ENCODE measurements around the gene GPR35.

DNA sequence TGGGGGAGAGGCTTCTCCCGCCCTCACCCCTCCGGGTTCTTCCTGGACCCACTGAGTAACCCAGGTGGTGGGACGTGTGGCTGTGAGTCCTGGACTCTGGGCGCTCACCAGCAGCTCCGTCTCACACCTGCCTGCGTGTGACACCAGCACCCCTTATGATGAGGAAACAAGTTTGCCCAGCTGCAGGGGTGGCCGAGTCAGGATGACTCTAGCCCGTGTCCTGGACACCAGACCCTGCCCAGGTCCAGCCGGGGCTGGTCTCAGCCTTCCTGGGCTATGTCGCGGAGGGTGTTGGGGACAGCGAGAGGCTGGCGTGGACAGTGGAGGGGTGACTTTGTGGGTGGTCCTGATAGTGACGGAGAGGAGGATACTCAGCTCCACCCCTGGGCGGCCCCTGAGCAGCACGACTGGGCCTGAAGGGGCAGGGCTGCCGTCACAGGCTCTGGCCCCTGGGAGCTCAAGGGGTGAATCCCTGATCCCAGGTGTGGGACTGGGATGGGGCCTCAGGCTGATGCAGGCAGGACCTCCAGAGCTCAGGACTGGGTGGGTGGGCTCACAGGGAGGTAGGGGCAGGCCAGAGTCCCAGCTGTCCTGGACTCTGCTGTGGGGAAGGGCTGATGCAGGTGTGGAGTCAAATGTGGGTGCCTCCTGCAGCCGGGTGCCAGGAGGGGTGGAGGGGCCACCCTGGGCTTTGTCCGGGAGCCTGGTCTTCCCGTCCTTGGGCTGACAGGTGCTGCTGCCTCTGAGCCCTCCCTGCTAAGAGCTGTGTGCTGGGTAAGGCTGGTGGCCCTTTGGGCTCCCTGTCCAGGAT is 3.7 kb downstream of the GPR35 start:
- no peak for TF ChIP-seq CTCF (IDR thresholded peaks at IDR 0.05 in 2 of 3, conservative IDR thresholded peaks at IDR 0.05 in 1 of 3; ENCODE audit: borderline replicate concordance in 1 of 3, insufficient read depth in 1 of 3, low read depth in 2 of 3, low read length in 2 of 3)
- no peak for TF ChIP-seq POLR2AphosphoS5 (IDR thresholded peaks at IDR 0.05; ENCODE audit: low read depth, low read length)
- no peak for TF ChIP-seq EZH2 (IDR thresholded peaks at IDR 0.05)
- no peak for TF ChIP-seq SP1 (IDR thresholded peaks at IDR 0.05; ENCODE audit: low read depth)
- TF ChIP-seq CEBPB (IDR thresholded peaks at IDR 0.05; ENCODE audit: low read depth), result no peak
- no peak for TF ChIP-seq RAD21 (IDR thresholded peaks at IDR 0.05; ENCODE audit: low read depth)
- no peak for TF ChIP-seq ZBTB33 (IDR thresholded peaks at IDR 0.05; ENCODE audit: extremely low read depth, insufficient replicate concordance, low read length)
- no peak for TF ChIP-seq POLR2A (IDR thresholded peaks at IDR 0.05; ENCODE audit: borderline replicate concordance, extremely low read depth, insufficient read depth, insufficient read length)
- TF ChIP-seq, protein P1, sequence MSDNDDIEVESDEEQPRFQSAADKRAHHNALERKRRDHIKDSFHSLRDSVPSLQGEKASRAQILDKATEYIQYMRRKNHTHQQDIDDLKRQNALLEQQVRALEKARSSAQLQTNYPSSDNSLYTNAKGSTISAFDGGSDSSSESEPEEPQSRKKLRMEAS (IDR thresholded peaks at IDR 0.05), result no peak
- no peak for TF ChIP-seq FOSL1 (IDR thresholded peaks at IDR 0.05; ENCODE audit: low read depth)

All from HCT116 (cell line).